SKM-1 treated with dmso at 0.1 percent for 144 hours (cell line): ENCODE measurements around the gene AMHR2.
"Not testable (repeated sequence)": the region's sequence is repeated elsewhere in the genome, so short reads cannot be mapped to it uniquely, and the experiment has no call there.

Source experiments
- DNase-seq: peaks from one replicate; lab custom pipeline; 2025; ENCODE audit not compliant: unreplicated experiment; lab: John Stamatoyannopoulos, UW

The AMHR2 gene

DNA sequence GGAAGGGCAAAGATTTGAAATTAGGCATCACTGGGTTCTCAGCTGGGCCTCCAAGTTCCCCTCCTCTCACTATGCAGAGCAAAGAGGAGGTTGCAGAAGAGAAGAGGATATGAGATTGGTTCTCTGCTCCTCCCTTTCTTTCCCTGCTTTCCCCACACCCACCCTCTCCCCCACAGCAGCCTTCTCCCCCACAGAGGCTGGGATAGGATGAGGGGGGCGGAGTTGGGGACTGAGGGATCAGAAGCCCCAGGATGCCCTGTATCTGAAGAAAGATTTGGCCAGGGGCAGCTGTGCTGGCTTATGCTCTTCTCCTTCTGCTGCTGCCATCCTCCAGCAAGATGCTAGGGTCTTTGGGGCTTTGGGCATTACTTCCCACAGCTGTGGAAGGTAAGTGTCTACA, at the start of gene AMHR2:
Gene AMHR2 (plus strand): TSS at position 259 of the 400 bp plus-strand sequence. CDS start 80 bp downstream, at position 339.
- no peak for DNase-seq

DNA sequence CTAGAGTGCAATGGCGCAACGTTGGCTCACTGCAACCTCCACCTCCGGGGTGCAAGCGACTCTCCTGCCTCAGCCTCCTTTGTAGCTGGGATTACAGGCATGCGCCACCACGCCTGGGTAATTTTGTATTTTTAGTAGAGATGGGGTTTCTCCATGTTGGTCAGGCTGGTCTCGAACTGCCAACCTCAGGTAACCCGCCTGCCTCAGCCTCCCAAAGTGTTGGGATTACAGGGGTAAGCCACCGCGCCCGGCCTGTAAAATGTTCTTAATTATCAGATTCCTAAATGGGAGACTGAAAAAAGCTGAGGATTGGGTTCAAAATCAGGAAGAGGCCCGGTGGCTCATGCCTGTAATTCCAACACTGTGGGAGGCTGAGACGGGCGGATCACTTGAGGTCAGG, 49.4 kb upstream of the AMHR2 start:
- not testable (repeated sequence) for DNase-seq

DNA sequence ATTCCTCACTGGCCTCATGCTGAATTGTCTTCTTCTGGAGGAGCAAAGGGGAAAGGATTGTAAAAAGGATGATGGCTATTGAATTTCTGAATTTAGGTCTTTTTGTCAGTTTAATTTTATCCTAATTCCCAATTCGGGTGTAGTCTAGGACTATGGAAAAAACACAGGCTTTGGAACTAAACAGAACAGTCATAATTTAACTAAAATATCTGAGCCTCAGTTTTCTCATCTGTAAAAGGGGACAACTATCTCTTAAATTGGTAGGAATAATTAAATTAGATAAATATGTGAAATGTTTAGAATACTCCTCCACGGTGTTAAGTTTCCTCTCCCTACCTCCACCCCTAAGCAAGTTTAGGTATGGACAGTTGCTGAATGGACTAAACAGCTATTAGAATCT, 46.9 kb upstream of the AMHR2 start:
- no peak for DNase-seq

DNA sequence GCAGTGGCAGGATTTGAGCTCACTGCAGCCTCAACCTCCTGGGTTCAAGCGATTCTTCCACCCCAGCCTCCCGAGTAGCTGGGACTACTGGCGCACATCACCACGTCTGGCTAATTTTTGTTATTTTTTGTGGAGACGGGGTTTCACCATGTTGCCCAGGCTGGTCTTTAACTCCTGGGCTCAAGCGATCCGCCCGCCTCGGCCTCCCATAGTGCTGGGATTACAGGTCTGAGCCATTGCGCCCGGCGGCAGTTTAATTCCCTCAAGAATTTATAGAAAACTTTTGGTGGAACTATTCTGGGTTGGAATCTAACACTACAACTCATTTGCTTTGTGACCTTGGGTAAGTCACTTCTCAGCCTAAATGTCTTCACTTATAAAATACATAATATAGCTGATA, 45.4 kb upstream of the AMHR2 start:
- no peak for DNase-seq

DNA sequence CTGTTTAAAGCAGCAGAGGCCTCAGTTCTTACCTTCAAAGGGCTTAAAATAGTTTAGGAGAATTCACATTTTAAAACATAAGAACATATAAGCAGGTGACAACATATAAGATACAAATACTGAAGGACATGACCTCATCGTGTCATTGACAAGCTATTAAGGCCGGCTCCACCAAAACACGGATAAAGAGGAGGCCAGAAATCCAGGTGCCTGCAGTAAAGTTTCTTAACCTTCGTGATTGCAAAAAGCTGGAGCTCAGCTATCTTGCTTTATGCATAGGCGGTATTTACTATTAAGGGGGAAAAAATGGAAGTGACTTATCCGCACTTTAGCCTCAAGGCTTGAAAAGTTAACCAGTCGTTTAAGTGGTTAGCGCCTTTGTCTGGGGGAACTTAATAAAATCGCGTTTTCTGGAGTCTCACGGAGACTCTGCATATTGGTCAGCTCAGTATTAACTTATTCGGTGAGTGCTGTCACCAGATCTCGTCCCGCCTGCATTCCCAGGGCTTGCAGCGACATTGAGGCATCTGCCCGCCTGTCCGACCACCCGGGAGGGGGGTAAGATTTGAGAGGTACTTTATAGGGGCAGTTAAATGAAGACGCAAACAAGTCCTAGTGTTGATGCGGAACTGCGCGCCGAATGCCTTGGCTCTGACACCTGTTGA, 44.8 kb upstream of the AMHR2 start:
- no peak for DNase-seq

DNA sequence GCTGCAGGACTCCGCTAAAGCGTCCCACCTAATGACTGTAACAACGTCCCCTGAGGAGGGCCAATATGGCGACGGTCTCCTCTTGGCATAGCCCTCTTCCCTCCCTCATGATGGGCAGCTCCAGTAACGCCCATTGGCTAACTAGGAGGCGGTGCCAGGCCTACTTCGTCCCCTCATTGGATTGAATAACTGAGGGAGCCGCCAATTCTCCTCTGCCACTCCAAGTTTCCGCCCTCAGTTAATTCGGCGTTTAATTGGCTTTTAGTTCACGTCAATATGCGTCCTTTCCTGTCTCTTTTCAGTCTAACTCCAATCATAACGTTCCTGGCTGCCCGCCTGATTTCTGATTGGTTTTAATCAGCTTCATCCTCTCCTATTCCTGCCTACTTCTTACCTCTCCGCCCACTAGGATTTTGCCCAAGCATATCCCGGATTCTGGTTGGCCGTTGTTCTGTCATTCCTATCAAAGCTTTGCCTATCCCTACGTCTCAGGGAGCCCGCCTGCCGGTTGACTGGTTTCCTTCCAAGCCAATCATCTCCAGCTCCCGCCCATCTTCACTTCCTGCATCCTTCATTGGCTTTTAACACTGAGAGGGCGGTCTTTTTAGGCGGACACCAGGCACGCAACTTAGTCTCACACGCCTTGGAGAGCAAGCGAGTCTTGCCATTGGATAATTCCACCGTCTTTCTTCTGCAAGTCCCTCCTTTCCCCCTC, 44.1 kb upstream of the AMHR2 start:
- DNase-seq: peak; percentile 100

DNA sequence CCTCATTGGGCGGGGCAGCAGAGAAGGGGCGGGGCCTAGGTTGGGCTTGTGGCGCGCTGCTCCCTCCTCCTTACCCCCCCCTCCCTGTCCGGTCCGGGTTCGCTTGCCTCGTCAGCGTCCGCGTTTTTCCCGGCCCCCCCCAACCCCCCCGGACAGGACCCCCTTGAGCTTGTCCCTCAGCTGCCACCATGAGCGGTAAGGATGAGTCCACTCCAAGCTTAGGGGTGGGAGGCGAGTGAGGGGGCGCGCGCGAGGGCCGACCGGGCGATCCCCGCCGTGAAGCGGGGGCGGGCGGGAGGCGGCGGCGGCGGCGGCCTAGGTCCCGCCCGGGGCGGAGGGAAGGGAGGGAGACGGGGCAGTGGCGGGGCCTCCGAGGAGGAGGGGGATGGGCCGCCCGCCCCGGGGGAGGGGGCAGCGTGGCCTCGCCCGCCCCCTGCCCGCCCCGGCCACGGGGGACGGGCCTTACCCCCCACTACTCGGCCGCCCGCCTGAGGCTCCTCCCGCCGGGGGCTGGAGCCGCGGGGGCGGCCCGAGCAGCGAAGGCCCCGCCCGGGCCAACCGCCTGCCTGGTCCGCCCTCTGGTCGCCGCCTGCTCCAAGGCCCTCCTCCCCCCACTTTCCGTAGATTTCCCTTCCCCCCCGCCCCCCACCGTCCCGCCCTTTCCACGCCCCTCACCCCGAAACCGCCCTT, 43.4 kb upstream of the AMHR2 start, which contains the start of gene SP1:
Gene SP1 (plus strand): TSS at position 73 of the 690 bp plus-strand sequence. CDS start 116 bp downstream, at position 189.
- DNase-seq: peak; percentile 58

DNA sequence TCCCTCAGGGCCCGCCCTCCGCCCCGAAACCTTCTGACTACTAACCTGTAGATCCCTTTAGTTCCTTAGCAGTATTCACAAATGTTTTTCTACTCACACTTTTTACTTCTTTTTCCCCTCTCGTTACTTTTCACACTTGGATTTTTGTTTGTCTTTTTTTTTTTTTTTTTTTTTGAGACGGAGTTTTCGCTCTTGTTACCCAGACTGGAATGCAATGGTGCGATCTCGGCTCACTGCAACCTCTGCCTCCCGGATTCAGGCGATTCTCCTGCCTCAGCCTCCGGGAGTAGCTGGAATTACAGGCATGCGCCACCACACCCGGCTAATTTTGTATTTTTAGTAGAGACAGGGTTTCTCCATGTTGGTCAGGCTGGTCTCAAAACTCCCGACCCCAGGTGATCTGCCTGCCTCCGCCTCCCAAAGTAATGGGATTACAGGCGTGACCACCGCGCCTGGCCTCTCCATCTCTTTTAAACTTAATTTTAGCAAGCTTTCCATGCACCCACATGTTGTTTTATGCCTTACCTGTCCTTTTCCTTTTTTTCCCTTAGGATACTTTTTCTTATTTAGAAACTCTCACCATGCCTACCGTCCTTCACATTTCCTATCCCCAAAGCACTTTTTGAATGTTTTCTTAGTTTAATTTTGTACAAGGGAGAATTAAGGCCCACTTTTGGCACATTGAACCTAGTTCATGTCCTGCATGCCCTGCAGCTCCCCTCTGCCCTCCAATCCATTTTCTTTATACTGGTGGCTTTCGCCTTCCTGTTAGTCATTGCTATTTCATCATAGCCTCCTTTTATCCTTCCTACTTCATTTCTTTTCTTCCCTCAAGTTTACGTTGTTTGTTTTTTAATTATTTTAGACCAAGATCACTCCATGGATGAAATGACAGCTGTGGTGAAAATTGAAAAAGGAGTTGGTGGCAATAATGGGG, 42.6 kb upstream of the AMHR2 start:
- no peak for DNase-seq

DNA sequence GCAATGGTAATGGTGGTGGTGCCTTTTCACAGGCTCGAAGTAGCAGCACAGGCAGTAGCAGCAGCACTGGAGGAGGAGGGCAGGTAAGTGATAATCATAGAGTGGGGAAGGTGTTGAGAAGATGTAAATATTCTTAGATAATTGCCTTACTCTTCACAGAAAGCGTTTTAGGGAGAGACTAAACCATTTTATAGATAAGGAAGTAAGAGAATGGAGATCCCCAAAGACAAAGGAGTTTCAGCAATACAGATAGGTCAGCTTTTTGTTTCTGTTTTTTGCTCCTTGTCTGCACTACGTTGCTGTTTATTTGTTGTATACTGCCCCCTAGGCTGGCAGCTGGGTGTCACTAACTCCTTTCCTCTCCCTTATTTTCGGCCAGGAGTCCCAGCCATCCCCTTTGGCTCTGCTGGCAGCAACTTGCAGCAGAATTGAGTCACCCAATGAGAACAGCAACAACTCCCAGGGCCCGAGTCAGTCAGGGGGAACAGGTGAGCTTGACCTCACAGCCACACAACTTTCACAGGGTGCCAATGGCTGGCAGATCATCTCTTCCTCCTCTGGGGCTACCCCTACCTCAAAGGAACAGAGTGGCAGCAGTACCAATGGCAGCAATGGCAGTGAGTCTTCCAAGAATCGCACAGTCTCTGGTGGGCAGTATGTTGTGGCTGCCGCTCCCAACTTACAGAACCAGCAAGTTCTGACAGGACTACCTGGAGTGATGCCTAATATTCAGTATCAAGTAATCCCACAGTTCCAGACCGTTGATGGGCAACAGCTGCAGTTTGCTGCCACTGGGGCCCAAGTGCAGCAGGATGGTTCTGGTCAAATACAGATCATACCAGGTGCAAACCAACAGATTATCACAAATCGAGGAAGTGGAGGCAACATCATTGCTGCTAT, 41.7 kb upstream of the AMHR2 start:
- no peak for DNase-seq

DNA sequence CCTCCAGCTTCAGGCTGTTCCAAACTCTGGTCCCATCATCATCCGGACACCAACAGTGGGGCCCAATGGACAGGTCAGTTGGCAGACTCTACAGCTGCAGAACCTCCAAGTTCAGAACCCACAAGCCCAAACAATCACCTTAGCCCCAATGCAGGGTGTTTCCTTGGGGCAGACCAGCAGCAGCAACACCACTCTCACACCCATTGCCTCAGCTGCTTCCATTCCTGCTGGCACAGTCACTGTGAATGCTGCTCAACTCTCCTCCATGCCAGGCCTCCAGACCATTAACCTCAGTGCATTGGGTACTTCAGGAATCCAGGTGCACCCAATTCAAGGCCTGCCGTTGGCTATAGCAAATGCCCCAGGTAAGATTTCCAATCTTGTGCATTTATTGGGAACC, 40.4 kb upstream of the AMHR2 start:
- no peak for DNase-seq

DNA sequence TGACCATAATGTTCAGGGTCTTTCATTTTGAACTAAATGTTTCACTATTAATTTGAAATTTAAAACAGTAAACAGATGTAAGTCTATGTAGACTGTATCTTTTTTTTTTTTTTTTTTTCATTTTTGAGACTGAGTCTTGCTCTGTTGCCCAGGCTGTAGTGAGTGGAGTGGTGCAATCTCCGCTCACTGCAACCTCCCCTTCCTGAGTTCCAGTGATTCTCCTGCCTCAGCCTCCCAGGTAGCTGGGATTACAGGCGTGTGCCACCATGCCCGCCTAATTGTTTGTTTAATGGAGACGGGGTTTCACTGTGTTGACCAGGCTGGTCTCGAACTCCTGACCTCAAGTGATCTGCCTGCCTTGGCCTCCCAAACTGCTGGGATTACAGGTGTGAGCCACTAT, 37.3 kb upstream of the AMHR2 start:
- DNase-seq: not testable (repeated sequence)

DNA sequence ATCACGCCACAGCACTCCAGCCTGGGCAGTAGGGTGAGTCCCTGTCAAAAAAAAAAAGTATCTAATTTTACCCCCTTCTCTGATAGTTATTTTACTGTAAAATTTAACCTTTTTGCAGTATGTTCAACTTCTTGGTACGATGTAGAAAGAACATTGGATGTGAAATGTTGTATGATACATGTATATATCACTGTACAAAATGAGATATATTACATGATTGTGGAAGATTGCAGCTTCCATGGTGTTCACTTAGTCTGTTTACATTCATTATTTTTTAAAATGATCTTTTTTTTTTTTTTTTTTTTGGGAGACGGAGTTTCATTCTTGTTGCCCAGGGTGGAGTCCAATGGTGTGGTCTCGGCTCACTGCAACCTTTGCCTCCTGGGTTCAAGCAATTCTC, 34.7 kb upstream of the AMHR2 start:
- DNase-seq: no peak

DNA sequence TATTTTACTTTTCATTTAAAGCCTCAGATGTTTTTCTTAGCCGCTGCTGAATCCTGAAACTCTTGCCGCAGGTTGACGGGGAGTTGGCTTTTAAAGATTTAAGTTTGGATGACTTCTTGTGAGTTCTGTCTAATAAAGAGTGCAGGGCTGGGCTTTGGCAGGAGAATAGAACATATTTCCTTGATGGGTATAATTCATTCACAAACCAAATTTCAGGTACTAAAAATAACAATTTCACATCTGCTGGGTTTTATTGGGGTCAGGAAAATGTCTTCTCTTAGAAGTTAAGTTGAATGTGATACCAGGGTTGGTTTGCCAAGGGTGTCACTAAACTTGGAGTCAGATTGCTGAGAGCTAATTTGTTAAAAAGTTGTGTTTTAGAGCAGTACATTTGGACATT, 34.0 kb upstream of the AMHR2 start:
- no peak for DNase-seq

DNA sequence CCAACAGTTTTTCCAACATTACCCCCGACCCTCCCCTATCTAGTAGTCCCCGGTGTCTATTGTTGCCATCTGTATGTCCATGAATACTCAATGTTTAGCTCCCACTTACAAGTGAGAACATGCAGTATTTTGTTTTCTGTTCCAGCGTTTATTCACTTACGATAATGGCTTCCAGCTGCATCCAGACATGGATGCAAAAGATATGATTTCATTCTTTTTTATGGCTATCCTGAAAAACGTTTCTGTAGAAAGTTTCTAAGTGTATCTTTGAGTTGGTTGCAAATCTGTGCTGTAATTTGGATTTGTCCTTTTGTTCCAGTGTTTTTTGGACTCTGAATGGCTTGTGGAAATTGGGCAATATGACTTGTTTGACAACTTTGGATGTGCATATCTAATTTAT, 31.9 kb upstream of the AMHR2 start:
- DNase-seq: no peak

DNA sequence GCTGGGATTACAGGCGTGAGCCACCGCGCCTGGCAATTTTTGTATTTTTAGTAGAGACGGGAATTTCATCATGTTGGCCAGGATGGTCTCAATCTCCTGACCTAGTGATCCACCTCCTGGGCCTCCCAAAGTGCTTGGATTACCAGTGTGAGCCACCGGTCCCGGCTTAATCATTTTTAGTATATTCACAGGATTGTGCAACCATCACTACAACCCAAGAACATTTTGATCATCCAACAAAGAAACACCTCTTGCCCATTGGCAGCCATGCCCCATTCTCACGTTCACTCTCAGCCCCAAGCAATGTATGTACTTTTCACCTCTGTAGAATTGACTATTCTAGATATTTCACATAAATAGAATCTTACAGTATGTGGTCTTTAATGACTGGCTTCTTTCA, 23.8 kb upstream of the AMHR2 start:
- no peak for DNase-seq

DNA sequence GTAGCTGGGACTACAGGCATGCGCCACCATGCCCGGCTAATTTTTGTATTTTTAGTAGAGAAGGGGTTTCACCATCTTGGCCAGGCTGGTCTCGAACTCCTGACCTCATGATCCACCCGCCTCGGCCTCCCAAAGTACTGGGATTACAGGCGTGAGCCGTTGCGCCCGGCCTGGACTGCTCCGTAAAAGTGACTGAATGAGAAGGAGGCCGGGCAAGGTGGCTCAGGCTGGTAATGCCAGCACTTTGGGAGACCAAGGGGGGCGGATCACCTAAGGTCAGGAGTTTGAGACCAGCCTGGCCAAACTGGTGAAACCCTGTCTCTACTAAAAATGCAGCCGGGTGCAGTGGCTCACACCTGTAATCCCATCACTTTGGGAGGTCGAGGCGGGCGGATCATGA, 21.3 kb upstream of the AMHR2 start:
- not testable (repeated sequence) for DNase-seq

DNA sequence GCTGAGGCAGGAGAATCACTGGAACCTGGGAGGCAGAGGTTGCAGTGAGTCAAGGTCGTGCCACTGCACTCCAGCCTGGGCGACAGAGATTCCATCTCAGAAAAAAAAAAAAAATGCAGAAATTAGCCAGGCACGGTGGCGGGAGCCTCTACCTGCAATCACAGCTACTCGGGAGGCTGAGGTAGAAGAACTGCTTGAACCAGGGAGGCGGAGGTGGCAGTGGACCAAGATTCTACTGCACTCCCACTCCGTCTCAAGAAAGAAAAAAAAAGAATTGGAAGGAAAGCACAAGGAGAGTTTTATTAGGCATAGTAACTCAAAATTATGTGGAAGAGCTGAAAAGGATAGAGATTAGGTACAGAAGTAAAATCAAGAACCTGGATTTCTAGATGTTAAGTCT, 20.8 kb upstream of the AMHR2 start:
- DNase-seq: no peak

DNA sequence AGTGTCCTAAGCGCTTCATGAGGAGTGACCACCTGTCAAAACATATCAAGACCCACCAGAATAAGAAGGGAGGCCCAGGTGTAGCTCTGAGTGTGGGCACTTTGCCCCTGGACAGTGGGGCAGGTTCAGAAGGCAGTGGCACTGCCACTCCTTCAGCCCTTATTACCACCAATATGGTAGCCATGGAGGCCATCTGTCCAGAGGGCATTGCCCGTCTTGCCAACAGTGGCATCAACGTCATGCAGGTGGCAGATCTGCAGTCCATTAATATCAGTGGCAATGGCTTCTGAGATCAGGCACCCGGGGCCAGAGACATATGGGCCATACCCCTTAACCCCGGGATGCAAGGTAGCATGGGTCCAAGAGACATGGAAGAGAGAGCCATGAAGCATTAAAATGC, 12.7 kb upstream of the AMHR2 start:
- no peak for DNase-seq

DNA sequence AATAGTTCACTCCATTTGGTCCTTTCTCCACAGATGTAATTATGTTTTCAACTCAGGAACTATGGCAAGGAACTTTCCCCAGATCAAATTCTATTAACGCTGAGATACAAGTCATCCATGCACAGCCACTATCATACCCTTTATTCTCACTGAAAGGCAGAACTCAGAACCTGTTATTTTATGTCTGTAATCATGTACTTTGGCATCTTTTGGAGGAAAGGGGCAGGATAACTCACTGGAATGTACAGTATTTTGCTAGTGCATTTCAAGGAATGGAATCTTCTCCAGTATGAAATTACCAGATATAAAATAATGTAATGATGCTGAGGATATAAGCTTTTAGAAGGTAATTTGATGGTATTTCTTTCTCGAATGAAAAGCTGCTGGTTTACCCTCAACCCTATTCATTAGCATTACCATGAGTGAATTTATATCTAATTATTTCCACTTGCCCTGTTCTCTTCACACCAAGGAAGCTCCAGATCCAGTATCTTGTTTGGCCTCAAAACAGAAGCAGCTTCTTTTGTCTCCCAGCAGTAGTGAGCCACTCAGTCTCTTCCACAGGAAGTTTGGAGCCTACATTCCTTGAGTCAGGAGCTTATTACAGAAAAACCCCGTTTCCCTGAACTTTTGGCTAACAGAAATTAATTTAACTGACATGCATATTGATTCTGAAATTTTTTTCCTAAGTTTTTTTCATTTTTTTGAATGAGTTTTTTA, 10.0 kb upstream of the AMHR2 start:
- DNase-seq: no peak
